Endothelial cell (in vitro differentiated cells): ENCODE results near the gene FBXO10. TPM values are rescaled to one million over a fixed set of nuclear protein-coding genes. Genes with fewer than 3 reads are reported as not detected.

Experiments
- DNase-seq: peaks from one replicate; pipeline ENCODE4 v3.0.0; 2021; ENCODE audit warnings: low spot score
- H3K27ac Mint-ChIP-seq: one replicate; pipeline ENCODE4 v1.8.0; 2021; ENCODE audit warnings: mixed read lengths, inconsistent platforms; ENCODE audit not compliant: unreplicated experiment
- H3K27me3 Mint-ChIP-seq: one replicate; pipeline ENCODE4 v1.8.0; 2021; ENCODE audit warnings: mild to moderate bottlenecking, moderate library complexity, mixed read lengths, inconsistent platforms; ENCODE audit not compliant: unreplicated experiment
- H3K36me3 Mint-ChIP-seq: one replicate; pipeline ENCODE4 v1.8.0; 2021; ENCODE audit warnings: mild to moderate bottlenecking, low read depth, mixed read lengths, inconsistent platforms; ENCODE audit not compliant: unreplicated experiment
- H3K4me1 Mint-ChIP-seq: one replicate; pipeline ENCODE4 v1.8.0; 2021; ENCODE audit warnings: mild to moderate bottlenecking, mixed read lengths, inconsistent platforms; ENCODE audit not compliant: unreplicated experiment
- H3K4me3 Mint-ChIP-seq: one replicate; pipeline ENCODE4 v1.8.0; 2021; ENCODE audit warnings: mild to moderate bottlenecking, mixed read lengths, inconsistent platforms; ENCODE audit not compliant: unreplicated experiment
- H3K9me3 Mint-ChIP-seq: one replicate; pipeline ENCODE4 v1.8.0; 2021; ENCODE audit warnings: mixed read lengths, inconsistent platforms; ENCODE audit not compliant: unreplicated experiment
- total RNA-seq: library from RNA; stranded (reverse); fragmentation: NEBNext Ultra II Directional; extraction: Animal tissue kit (Norgen Biotek cat#: 25700); gene quantifications from one replicate; pipeline ENCODE4 v1.2.1, GENCODE V29; 2021; ENCODE audit not compliant: unreplicated experiment
- TF ChIP-seq, protein P1 (sequence below): fragments of 200-600 bp; sonication (generic); IDR thresholded peaks from one replicate; pipeline ENCODE4 v1.5.0; 2021; ENCODE audit warnings: antibody characterized with exemption; ENCODE audit not compliant: unreplicated experiment

Gene FBXO10
- total RNA-seq, 1 donor from 2014 or later: 24.2 TPM

DNA sequence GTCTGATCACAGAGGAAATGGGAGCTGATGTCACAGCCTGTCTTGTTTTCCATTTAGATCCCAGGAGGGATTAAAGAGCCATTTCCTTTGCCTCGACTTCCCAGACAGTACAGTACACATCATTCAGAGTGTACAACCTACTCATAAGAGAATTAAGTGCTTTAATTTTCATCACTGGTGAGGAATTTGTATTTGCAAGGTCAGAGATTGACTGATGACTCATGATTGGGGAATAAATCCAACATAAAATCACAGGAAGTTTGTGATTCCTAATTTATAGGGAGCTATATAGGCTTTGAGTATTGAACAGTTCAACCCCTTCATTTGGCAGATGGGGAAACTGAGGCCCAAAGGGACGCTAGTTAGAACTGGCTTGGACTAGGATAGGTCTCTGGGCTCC, 20.3 kb upstream of the FBXO10 start:
- peaks cover 8% of the 10 kb centered on the region for H3K4me1 Mint-ChIP-seq
- no peak overlapping the region for H3K27ac Mint-ChIP-seq
- no peak for DNase-seq
- H3K27me3 Mint-ChIP-seq: no peaks in the 10 kb centered on the region
- no peaks in the 10 kb centered on the region for H3K36me3 Mint-ChIP-seq
- no peak overlapping the region for H3K4me3 Mint-ChIP-seq
- TF ChIP-seq, protein P1, sequence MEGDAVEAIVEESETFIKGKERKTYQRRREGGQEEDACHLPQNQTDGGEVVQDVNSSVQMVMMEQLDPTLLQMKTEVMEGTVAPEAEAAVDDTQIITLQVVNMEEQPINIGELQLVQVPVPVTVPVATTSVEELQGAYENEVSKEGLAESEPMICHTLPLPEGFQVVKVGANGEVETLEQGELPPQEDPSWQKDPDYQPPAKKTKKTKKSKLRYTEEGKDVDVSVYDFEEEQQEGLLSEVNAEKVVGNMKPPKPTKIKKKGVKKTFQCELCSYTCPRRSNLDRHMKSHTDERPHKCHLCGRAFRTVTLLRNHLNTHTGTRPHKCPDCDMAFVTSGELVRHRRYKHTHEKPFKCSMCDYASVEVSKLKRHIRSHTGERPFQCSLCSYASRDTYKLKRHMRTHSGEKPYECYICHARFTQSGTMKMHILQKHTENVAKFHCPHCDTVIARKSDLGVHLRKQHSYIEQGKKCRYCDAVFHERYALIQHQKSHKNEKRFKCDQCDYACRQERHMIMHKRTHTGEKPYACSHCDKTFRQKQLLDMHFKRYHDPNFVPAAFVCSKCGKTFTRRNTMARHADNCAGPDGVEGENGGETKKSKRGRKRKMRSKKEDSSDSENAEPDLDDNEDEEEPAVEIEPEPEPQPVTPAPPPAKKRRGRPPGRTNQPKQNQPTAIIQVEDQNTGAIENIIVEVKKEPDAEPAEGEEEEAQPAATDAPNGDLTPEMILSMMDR: no peak
- no peaks in the 10 kb centered on the region for H3K9me3 Mint-ChIP-seq

DNA sequence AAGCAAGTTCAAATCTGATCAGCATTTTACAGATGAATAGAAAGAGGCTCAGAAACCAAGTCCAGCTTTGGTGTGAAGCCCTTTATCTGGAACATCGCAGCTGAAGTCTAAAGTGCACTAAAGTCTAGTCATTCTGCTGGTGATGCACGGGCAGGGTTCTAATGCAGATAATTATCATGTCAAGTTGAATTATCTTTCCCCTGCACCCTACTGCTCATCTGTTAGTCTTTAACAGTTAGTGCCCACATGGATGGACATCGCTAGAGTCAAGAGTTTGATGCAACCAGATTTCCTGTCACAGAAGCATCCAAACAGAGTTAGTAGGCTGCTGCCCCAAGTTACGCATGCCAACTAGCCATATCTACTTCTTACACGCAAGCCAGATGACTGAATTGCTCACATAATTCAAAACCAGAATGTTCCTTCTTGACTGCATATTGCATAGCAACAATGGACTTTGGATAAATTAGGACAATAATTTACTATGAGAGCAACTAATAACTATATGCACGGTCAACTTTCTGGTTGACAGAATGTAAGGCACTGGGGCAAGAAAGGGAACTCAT, 17.8 kb upstream of the FBXO10 start:
- H3K9me3 Mint-ChIP-seq: no peaks in the 10 kb centered on the region
- no peaks in the 10 kb centered on the region for H3K36me3 Mint-ChIP-seq
- H3K4me1 Mint-ChIP-seq: peaks cover 8% of the 10 kb centered on the region
- no peak for DNase-seq
- no peak overlapping the region for H3K27ac Mint-ChIP-seq
- TF ChIP-seq, protein P1: no peak
- H3K27me3 Mint-ChIP-seq: no peaks in the 10 kb centered on the region
- no peak overlapping the region for H3K4me3 Mint-ChIP-seq

DNA sequence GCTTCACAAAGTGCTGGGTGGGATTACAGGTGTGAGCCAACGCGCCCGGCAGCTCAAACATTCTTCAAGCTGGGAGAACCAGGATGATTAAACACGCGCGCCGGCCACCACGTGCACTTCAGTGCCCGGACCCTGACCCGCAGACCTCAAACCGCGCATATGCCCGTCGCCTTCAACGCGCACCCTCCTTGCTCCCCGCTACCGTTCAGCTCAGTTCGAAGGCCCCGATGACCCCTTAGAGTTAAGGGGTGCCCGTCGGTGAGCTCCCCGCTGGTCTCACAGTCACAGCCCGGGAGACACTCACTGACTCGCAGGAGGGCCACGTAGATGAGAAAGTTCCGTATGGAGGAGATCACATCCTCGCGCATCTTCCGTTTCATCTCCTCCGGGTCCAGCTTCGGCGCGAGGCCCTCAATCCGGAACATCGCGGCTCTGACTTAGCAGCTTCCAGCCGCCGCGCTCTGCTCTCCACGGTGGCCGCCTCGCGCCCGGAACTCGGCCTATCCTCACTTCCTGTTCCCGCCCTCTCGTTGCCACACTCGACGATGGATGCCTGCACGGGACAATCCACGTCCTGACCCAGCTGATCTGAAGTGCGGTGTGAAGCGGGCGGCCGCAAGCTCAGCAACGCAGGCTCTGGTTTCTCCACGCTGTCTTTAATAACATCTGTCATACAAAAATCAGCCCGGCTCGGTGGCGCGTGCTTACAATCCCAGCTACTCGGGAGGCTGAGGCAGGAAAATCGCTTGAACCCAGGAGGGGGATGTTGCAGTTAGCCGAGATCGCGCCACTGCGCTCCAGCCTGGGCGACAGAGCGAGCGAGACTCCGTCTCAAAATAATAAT, 16.1 kb upstream of the FBXO10 start, which contains the start of gene TOMM5:
Gene TOMM5 (minus strand): TSS at position 490 of the 844 bp plus-strand sequence. CDS start 65 bp downstream, at position 425.
- peak within 1 kb of the TSS; percentile 88 for H3K27ac Mint-ChIP-seq

DNA sequence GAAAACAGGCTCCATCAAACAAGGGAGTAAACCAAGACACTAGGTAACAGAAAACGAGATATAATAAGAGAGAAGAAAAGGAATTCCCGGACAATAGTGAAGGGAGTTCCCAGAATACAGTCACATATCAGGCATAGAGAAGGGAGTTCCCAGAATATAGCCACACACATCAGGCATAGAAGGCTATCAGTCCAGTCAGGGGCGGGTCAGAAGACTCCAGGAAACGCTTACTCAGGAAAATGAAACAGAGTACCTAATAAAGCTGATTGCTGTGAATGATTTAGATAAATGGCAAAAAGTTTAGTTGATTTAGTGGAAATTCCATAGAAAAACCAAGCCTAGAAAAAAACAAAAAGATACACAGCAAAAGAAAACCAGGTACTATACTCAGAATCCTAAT, 11.3 kb upstream of the FBXO10 start:
- peaks cover 14% of the 10 kb centered on the region for H3K36me3 Mint-ChIP-seq
- H3K4me3 Mint-ChIP-seq: no peak overlapping the region
- DNase-seq: no peak
- H3K4me1 Mint-ChIP-seq: peaks cover 6% of the 10 kb centered on the region
- no peaks in the 10 kb centered on the region for H3K9me3 Mint-ChIP-seq
- H3K27me3 Mint-ChIP-seq: no peaks in the 10 kb centered on the region
- H3K27ac Mint-ChIP-seq: no peak overlapping the region
- TF ChIP-seq, protein P1: no peak

More for the DNA sequence above, 16.1 kb upstream of the FBXO10 start, which contains the start of gene TOMM5:
- H3K4me3 Mint-ChIP-seq: peak within 1 kb of the TSS; percentile 98
- no peaks in the 10 kb centered on the region for H3K36me3 Mint-ChIP-seq
- peaks cover 8% of the 10 kb centered on the region for H3K4me1 Mint-ChIP-seq
- no peaks in the 10 kb centered on the region for H3K27me3 Mint-ChIP-seq
- TF ChIP-seq, protein P1: no peak
- peak; percentile 88 for DNase-seq
- no peaks in the 10 kb centered on the region for H3K9me3 Mint-ChIP-seq
